NCI-H1930 (cell line): ENCODE measurements around the gene TMEM184C.

Experiments used
- DNase-seq, 2 experiments: peaks; one replicate each; lab custom pipeline; 2025; lab: John Stamatoyannopoulos, UW

The TMEM184C gene

GRCh38 chr4:147617173-147617840 lies at the start of gene TMEM184C:
Gene TMEM184C, plus strand, starts transcription at chr4:147617397. Its CDS starts 560 bp downstream, at chr4:147617957.
- peak; percentile 92 for DNase-seq

GRCh38 chr4:147570616-147571015 lies 46.6 kb upstream of the TMEM184C start:
- no peak for DNase-seq

DNA sequence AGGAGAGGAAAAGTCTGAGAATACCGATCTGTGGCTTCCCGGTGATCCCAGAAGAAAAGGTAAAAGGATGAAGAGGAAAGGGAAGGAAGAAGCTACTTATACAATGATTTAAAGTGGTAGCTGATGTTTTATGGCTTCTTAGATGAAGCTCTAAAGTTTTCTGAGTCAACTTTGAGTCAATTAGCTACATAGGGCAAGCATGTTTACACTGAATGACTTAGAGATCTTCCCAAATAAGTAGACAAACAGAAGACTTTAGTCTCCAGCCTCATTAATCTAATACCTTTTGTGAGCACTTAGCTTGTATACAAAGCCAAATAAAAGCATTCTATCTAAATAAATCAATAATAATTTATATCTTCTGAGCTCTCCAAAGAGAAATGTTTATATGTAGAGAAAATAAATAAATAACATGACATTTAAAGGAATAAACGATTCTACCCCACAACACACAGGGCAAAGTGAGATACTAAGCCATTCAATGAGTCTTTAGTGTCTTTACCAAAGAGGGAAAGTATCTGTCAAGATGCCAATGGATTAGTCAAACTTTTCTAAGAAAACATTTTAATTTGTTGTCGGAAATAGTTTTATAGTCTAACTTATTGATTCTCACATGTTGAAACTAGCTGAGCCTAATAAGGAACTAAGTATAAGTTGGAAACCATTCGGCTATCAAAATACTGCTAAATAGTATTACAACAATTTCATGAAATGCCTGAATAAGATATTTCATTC lies 46.0 kb upstream of the TMEM184C start:
- DNase-seq: no peak

GRCh38 chr4:147576084-147576483 lies 41.1 kb upstream of the TMEM184C start:
- DNase-seq: no peak

DNA sequence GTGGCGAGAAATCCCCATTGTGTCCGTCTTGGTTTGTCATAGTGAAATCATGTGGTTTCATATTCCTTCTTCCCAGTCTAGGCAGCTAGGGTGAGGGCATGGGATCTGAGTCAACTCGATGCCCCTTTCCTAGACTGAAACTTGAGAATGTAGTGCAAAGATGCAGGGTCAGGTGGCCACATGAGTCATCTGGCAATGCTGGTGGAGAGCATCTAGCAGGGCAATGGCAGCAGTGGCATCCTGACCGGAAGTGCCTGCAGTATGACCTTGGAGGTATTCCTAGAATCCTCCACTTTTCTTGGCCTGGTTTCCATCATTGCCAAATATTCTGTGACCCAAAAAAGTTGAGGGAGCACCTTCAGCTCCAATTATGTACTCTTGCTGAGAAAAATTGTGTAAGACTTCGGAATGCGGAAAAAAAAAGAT lies 39.1 kb upstream of the TMEM184C start:
- no peak for DNase-seq

- no peak for DNase-seq
Measured at GRCh38 chr4:147578593-147578992, 38.6 kb upstream of the TMEM184C start.

GRCh38 chr4:147580396-147580795 lies 36.8 kb upstream of the TMEM184C start:
- no peak for DNase-seq

GRCh38 chr4:147581606-147582350 lies 35.4 kb upstream of the TMEM184C start:
- DNase-seq: no peak

- no peak for DNase-seq
Measured at GRCh38 chr4:147582386-147583060, 34.7 kb upstream of the TMEM184C start.

GRCh38 chr4:147583876-147584275 lies 33.3 kb upstream of the TMEM184C start:
- no peak for DNase-seq

DNA sequence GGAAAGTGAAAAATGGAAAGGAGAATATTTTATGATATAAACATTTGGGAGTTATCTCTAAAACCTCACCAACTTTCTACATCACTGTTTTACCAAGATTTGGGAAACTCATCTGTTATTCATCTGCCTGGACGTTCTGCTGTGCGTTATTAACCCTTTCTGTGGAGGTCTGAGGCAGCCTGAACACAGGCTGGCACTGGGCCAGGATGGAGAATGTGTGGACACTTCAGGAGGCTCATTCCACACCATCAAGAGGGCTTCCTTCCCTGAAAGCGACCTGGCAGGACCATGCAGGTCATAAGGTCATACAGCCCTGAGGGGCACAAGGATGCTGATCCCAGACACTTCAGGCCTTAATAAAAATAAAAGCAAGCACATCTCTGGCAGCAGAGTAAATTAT lies 31.2 kb upstream of the TMEM184C start:
- DNase-seq: no peak

- no peak for DNase-seq
Measured at GRCh38 chr4:147586637-147587036, 30.6 kb upstream of the TMEM184C start.

DNA sequence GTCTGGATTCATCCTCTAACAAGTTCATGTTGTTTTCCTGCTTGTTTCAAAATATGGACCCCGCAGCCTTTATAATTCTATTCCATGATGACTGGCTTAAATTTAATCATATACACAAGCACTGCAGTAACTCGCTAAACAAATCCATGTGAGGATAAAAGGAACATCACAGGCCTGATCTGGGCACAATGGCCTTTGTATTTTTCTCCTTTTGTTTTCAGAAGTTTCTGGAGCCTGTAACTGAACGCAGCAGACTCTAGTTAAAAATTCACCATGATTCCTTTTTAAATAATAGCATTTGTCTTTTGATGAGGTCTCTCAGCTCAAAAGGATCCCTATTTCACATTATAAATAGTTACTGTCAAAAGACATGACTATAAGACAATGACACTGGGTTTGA lies 30.2 kb upstream of the TMEM184C start:
- DNase-seq: no peak

DNA sequence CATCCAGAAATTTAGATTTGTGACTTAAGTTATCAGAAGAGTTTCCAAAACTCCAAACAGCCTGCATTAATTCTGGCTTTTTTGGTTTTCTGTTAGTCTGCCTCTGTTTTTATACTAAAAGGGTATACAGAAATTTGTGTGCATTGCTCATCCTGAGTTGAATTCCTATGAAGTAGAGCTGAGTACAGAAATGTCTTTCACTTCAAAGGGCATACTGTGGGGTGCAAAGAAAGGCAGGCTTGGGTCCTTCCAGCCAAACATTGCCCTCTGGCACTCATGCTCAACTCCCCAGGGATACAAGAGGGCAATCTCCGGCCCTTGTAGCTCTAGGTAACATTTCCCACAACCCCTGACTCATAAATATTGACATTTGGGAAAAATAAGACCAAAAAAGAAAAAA lies 27.6 kb upstream of the TMEM184C start:
- no peak for DNase-seq

DNA sequence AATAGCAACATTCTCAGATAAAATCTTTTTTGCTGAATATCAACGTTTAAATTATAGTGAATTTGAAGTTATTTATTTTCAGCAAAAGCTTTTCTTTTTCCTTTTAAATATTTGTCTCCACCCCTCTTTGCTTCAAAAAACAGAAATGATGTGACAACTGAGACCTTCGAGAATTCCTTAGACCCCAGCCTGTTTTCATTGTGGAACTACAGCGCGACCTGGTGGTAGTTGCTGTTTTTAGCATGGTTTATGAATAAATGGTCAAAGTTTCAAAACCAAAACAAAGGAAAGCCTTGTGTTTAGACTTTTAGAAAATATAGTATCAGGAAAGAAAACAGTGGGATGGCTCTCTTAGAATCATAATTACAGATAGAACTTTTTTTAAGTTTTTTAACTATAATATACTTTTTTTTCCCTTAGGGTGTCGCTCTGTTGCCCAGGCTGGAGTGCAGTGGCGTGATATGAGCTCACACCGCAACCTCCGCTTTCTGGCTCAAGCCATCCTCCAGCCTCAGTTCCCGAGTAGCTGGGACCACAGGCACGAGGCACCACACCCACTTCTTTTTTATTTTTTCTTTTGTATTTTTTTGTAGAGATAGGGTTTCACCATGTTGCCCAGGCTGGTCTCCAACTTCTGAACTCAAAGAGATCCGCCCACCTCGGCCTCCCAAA lies 26.8 kb upstream of the TMEM184C start:
- DNase-seq: peak; percentile 25 to 41

GRCh38 chr4:147591106-147591505 lies 26.1 kb upstream of the TMEM184C start:
- no peak for DNase-seq

DNA sequence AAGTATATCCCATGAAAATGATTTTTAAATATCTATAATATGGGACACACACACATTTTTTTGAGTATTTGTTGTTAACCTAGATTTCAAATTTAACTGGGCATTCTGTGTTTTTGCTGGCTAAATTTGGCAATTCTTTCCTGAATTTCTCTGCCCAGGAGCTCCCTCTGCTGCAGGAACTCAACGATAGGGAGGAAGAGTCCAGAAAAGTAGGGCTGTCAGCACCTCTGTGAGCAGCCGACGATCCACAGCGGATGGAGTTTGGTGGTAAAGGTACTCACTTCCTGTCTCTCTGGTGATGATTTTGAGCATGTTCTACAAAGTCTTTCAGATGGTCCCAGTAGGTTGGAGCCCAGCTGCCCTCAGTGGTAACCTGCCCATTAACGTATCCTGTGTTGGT lies 23.1 kb upstream of the TMEM184C start:
- DNase-seq: no peak

GRCh38 chr4:147594578-147594977 lies 22.6 kb upstream of the TMEM184C start:
- no peak for DNase-seq

- no peak for DNase-seq
Measured at GRCh38 chr4:147596377-147596776, 20.8 kb upstream of the TMEM184C start.

DNA sequence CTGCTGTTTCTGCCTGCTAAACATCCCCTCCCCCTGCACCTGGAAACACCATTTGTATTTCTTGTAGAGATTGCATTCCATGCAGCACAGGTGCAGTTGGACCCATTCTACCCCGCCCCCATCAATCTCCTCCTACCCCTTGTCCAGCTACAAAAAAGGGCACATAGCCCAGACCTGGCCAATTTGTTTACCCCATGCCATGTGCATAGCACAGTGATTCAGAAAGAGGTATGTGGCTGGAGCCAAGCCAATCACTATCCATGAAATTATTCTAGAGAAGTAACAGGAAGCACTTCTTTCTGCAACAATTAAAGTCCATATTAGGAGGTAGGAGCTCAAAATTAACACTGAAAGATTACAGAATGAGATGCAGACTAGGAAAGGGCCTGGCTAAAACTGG lies 20.2 kb upstream of the TMEM184C start:
- DNase-seq: no peak

GRCh38 chr4:147597561-147597960 lies 19.6 kb upstream of the TMEM184C start:
- DNase-seq: no peak

DNA sequence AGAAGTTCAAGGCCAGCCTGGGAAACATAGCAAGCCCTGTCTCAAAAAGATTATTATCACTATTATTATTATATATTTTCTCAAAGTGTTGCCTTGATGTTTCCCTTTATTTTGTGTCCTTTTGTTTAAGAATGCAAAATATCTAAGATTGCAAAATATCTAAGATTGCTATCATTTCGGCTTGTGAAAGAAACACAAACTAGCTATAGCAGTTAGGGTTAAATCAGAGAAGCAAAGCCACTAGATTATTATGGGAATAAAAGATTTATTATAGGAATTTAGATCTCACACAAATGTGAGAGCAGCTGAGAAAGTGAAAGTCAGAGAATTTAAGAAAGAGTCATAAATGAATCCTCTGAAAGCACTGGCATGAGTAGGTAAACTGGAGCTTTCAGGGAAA lies 18.0 kb upstream of the TMEM184C start:
- no peak for DNase-seq
